GM19463 (cell line): ENCODE measurements around the gene FAM199X.
"Not testable (repeated sequence)": the region's sequence is repeated elsewhere in the genome, so short reads cannot be mapped to it uniquely, and the experiment has no call there.

Experiments used
- ATAC-seq: cut with Tn5 transposase; IDR thresholded peaks from one replicate; pipeline ENCODE4 v1.9.1; 2021; ENCODE audit warnings: mild to moderate bottlenecking, moderate library complexity; ENCODE audit not compliant: unreplicated experiment

FAM199X gene

GRCh38 chrX:104187931-104188330 is 21.7 kb downstream of the FAM199X start:
- ATAC-seq, result no peak

- ATAC-seq, result no peak
Observed at GRCh38 chrX:104189837-104190236, 23.6 kb downstream of the FAM199X start.

- no peak for ATAC-seq
Observed at GRCh38 chrX:104193485-104193884, 27.2 kb downstream of the FAM199X start.

GRCh38 chrX:104195013-104195412 is 28.8 kb downstream of the FAM199X start:
- no peak for ATAC-seq

GRCh38 chrX:104195489-104196084 is 29.3 kb downstream of the FAM199X start:
- no peak for ATAC-seq

- ATAC-seq, result no peak
Observed at GRCh38 chrX:104205548-104205947, 39.3 kb downstream of the FAM199X start.

GRCh38 chrX:104211187-104211586 is 44.9 kb downstream of the FAM199X start:
- no peak for ATAC-seq

GRCh38 chrX:104230060-104230459 is 63.8 kb downstream of the FAM199X start:
- not testable (repeated sequence) for ATAC-seq
